Stimulated activated naive CD4-positive, alpha-beta T cell (primary cell): ENCODE results near the gene SLC12A5.

Experiments
- DNase-seq, 6 experiments: peaks; one replicate each; lab custom pipeline; 2025; lab: John Stamatoyannopoulos, UW

SLC12A5 gene

DNA sequence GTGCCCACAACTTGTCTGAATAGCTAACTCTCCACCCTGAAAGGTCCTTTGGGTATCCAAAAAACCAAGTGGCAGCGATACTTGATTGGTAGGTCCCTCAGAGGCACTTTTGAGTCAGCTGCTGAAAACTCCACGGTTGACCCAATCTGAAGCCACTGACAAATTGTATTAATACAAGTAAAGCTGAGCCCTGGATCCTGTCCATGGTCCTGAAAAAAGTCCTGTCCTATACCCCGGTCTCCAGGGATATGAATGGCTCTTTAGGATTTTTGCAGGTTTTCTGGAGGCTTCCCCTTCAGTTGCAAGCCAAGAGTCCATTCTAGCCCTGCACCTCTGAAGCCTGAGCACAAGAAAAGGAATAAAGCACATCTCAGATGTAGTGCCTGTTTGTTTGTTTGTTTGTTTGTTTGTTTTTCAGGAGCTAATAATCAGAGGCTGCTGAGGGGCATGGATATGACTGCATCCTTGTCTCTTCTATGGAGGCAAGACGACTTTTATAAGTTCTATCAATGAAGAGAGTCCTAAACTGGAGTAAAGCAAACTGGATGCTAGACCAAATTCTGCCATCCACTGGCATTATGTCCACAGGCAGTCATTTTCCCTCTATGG, 1.7 kb upstream of the SLC12A5 start:
- DNase-seq = peak in 3 of 6 experiments; percentile 9 to 47 (median 33)

GRCh38 chr20:46028110-46028509, 905 bp upstream of the SLC12A5 start:
- no peak for DNase-seq

- DNase-seq = no peak
Observed at GRCh38 chr20:46030284-46031013, 1.4 kb downstream of the SLC12A5 start.

DNA sequence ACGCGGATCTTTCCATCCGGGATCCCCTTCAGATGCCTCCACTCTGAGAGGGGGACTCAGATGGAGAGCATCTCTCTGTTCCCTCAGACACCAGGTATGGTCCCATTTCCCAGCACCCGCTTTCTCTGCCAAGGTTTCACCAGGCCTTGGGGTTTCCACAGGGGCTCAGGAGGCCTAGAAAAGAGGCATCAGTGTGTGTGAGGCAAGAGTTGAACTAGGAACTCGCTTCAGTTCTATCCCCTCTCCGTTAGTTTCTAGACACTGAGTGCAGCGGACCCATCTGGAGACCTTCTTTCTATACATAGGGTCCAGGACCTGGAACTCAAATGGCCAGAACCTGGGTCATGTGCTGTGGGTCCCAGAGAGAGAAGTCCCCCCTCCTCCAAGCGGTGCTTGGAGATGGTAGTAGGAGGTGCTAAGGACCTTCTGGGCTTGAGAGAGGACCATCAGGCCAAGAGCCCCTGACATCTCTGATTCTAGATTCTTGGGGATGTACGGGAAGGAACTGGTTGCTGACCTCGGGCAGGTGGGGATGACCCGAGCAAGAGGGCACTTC, 2.1 kb downstream of the SLC12A5 start:
- no peak for DNase-seq

GRCh38 chr20:46031701-46032254, 2.8 kb downstream of the SLC12A5 start:
- no peak for DNase-seq

- no peak for DNase-seq
Observed at GRCh38 chr20:46034039-46034438, 5.0 kb downstream of the SLC12A5 start.

DNA sequence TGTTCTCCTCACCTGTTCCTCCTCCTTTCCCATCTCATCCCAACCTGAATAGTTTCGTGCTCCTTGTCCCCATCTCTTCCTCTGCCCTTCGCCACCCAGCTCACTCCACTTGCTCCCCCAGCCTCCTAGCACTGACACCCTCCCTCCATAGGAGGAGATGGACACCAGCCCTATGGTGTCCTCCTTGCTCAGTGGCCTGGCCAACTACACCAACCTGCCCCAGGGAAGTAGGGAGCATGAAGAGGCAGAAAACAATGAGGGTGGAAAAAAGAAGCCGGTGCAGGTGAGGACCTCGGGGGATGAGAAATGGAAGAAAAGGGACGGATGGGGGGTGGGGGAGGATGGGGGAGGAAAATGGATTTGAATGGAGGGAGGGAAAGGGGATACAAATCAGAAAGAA, 6.2 kb downstream of the SLC12A5 start:
- no peak for DNase-seq

DNA sequence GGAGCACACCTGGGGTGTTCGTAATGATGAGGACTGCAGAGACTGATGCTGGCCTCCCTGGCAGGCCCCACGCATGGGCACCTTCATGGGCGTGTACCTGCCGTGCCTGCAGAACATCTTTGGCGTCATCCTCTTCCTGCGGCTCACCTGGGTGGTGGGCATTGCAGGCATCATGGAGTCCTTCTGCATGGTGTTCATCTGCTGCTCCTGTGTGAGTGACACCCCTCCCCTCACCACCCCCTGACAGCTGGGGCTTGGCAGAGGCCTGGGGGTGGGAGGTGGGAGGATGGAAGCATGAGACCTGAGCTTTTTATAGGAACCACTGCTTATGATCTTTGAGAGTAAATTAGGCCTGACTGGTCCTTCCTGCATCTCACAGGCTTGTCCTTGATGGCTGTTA, 6.7 kb downstream of the SLC12A5 start:
- DNase-seq = no peak

DNA sequence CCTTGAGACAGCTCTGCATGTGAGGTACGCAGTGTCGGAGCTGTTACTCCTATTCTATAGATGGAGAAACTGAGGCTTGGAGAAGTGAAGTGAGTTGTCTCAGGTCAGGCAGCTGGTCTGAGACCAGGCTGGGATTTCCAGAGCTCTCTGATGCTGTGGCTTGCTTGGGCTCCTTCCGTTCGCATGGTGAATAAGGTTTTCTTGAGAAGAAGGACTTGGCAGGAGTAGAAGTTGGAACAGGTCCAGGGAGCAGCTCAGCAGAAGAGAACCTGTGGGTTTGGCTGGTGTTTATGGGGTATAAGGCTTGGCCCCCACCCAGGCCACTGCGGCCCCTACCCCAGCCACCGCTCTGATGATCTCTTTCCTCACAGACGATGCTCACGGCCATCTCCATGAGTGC, 7.4 kb downstream of the SLC12A5 start:
- no peak for DNase-seq

DNA sequence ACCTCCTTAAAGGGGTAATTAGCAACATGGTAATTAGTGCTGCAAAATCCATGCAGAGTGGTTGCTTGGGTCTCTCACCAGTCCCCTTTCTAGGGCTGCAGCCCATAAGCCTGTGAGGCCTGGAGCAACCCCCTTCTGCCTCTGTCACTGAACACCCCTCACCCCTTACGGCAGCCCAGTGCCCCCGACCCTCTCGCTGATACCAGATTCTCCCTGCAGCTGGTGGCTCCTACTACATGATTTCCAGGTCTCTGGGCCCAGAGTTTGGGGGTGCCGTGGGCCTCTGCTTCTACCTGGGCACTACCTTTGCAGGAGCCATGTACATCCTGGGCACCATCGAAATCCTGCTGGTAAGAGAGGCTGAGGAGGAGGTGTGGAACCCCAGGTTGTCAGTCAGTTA, 8.0 kb downstream of the SLC12A5 start:
- DNase-seq = no peak

- DNase-seq = peak in 4 of 6 experiments; percentile 10 to 38 (median 18)
Observed at GRCh38 chr20:46040902-46041535, 12.0 kb downstream of the SLC12A5 start.

- no peak for DNase-seq
Observed at GRCh38 chr20:46043556-46043955, 14.5 kb downstream of the SLC12A5 start.

DNA sequence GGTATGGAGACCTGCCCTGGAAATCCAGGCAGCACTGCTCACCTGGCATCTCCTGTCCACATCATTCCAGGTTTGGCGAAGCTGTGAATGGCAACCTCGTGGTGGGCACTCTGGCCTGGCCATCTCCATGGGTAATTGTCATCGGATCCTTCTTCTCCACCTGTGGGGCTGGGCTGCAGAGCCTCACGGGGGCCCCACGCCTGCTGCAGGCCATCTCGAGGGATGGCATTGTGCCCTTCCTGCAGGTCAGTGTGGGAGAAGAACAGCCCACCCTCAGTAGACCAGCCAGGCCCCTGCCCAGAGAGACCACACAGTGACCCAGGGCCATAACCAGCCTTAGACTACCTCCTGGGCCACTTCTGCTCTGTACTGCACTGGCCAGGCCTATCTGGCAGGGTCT, 15.9 kb downstream of the SLC12A5 start:
- no peak for DNase-seq

GRCh38 chr20:46046588-46047310, 17.7 kb downstream of the SLC12A5 start:
- no peak for DNase-seq

- DNase-seq = no peak
Observed at GRCh38 chr20:46047821-46048220, 18.8 kb downstream of the SLC12A5 start.

DNA sequence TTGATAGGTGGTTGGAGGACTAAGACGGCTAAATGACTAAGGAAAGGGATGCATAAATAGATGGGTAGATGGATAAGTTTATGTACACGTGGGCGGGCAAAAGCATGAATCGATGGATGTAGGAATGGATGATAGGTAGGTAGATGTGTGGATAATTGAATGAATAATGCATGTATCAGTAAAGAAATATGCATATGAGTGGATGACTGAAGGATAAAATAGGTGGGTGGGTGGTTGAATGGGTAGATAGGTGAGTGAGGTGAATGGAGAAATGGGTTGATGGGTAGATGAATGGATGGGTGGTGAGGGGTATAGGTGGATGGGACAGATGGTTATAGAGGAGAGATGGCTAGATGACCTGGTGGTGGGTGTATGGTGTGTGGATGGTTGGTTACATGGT, 20.2 kb downstream of the SLC12A5 start:
- no peak for DNase-seq

- DNase-seq = no peak
Observed at GRCh38 chr20:46049815-46050214, 20.8 kb downstream of the SLC12A5 start.

- DNase-seq = no peak
Observed at GRCh38 chr20:46050444-46050843, 21.4 kb downstream of the SLC12A5 start.

DNA sequence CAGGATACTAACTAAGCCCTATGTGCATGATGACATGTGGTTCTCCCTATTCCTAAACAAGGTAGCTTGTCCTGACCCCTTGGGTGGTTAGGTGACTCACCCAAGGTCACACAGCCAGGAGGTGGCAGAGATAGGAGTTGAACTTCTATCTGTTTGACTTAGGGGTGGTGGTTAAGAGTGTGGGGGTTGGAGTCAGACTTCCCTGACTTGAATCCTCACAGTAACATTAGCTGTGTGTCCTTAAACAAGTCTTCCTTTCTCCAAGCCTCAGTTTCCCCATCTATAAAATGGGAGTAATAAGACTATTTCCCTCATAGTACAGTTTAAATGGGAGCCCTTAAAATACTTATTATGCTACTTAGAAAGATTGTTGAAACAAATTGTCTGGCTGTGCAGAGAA, 21.9 kb downstream of the SLC12A5 start:
- no peak for DNase-seq

DNA sequence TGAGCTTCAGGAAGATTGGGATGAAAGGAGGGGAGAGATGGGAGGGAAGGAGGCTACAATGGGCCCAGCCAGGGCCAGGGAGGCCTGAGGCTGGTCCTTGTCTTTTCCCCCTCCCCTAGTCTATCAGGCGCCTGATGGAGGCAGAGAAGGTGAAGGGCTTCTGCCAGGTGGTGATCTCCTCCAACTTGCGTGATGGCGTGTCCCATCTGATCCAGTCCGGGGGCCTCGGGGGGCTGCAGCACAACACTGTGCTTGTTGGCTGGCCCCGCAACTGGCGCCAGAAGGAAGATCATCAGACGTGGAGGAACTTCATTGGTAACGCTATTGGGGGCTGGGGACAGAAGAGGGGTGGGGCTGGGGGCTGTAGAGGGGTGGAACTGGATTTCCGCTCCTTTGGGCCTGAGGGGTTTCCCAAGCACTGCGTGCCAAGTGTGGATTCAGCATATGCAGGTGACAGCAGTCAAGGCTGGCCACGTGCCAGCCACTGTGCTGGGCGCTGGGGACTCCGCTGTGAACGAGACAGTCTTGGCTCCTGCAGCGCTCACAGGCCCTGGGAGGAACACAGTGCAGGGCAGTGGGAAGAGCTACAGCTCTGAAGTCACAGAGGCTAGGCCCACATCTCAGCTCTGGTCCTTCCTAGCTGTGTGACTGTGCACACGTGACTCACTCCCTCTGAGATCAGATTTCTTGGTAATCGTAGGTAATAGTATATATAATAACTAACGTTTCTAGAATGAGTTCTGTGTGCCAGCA, 22.7 kb downstream of the SLC12A5 start:
- DNase-seq = no peak

- DNase-seq = no peak
Observed at GRCh38 chr20:46053416-46053815, 24.4 kb downstream of the SLC12A5 start.
